K562 (cell line): Measurements from ENCODE around the gene GFM1. TPM values are rescaled to one million over a fixed set of nuclear protein-coding genes. Genes with fewer than 3 reads are reported as not detected.

Experiments used
- ATAC-seq: fragments of 200-7000 bp; cut with Tn5 transposase; 3 replicates; pipeline ENCODE4 v1.9.1; 2020; ENCODE audit warnings: moderate library complexity
- BruUV-seq: library from RNA; stranded (reverse); fragments of 400-500 nt; replicated peaks from 2 replicates; lab custom pipeline; 2021; lab: Mats Ljungman, UMichigan
- CTCF ChIA-PET: fragments of 300-600 bp; formaldehyde crosslinking; extraction: SDS; loops from one replicate; lab custom pipeline; 2021; ENCODE audit warnings: low intra/inter-chr PET ratio; lab: Yijun Ruan, JAX
- POLR2A ChIA-PET: fragments of 300-600, 350-650 bp; sonication (Branson Sonifier 250); formaldehyde crosslinking; extraction: SDS; loops from one replicate; lab custom pipeline; 2021; ENCODE audit warnings: antibody characterized with exemption, inconsistent platforms; lab: Yijun Ruan, JAX
- DNase-seq, 4 experiments: peaks; one replicate each; pipeline versions ENCODE4 v3.0.0 to v3.0.0-alpha.2; 2011 to 2018; ENCODE audit warnings: low spot score in 3 of 4, mixed read lengths in 3 of 4; ENCODE audit errors: extremely low read depth in 1 of 4
- FAIRE-seq: peaks from 2 replicates; lab custom pipeline; 2011; peaks lifted over from hg19 to GRCh38; lab: Jason Lieb, UNC
- H2AFZ ChIP-seq: 2 replicates; pipeline ENCODE4 v1.6.0; 2011; ENCODE audit warnings: low read depth, low read length, control low read depth, inconsistent platforms
- H3K27ac ChIP-seq: fragments of 200-600 bp; 3 replicates; pipeline ENCODE4 v1.8.0; 2011; ENCODE audit warnings: low read depth, mild to moderate bottlenecking, control low read depth, inconsistent platforms, low read length, moderate library complexity, mixed read lengths; ENCODE audit errors: extremely low read depth
- H3K27me3 ChIP-seq, 2 experiments: fragments of 300-600 bp in 1 of 2; 2 replicates in 1 of 2; 3 replicates in 1 of 2; pipeline versions ENCODE4 v1.6.0 to v1.8.0; 2011; ENCODE audit warnings: inconsistent platforms in 2 of 2, low read length in 2 of 2, mild to moderate bottlenecking in 1 of 2, mixed read lengths in 1 of 2, moderate library complexity in 1 of 2; ENCODE audit not compliant: control insufficient read depth in 2 of 2, insufficient read depth in 2 of 2
- H3K36me3 ChIP-seq: fragments of 300-600 bp; 3 replicates; pipeline ENCODE4 v1.8.0; 2011; ENCODE audit warnings: mild to moderate bottlenecking, low read length, inconsistent platforms; ENCODE audit not compliant: control insufficient read depth, insufficient read depth
- H3K4me1 ChIP-seq, 2 experiments: fragments of 200-600 bp in 1 of 2; replicated peaks in 1 of 2; 2 replicates in 1 of 2; 3 replicates in 1 of 2; pipeline versions ENCODE4 v1.5.1 to v1.8.0; 2011; ENCODE audit warnings: inconsistent platforms in 2 of 2, low read length in 2 of 2, mild to moderate bottlenecking in 1 of 2, mixed read lengths in 1 of 2, moderate library complexity in 1 of 2; ENCODE audit not compliant: control insufficient read depth in 2 of 2, insufficient read depth in 2 of 2
- H3K4me2 ChIP-seq: 2 replicates; pipeline ENCODE4 v1.6.1; 2011; ENCODE audit warnings: low read length, control low read depth, inconsistent platforms, mixed read lengths; ENCODE audit not compliant: insufficient read depth
- H3K4me3 ChIP-seq: fragments of 200-600 bp; sonication (generic), shearing (Covaris generic); 2 replicates; pipeline ENCODE4 v1.5.1; 2016; ENCODE audit warnings: control low read depth, inconsistent platforms
- H3K79me2 ChIP-seq: fragments of 200-600 bp; 3 replicates; pipeline ENCODE4 v1.8.0; 2011; ENCODE audit warnings: low read length, inconsistent platforms; ENCODE audit not compliant: control insufficient read depth, insufficient read depth
- H3K9ac ChIP-seq, 2 experiments: 2 replicates each; pipeline versions ENCODE4 v1.6.0 to v1.6.1; 2011; ENCODE audit warnings: low read depth in 2 of 2, low read length in 2 of 2, control low read depth in 1 of 2, inconsistent platforms in 1 of 2, mild to moderate bottlenecking in 1 of 2, mixed read lengths in 1 of 2; ENCODE audit not compliant: insufficient read depth in 1 of 2
- H3K9me1 ChIP-seq: one replicate; pipeline ENCODE4 v1.6.0; 2011; ENCODE audit warnings: inconsistent platforms, mild to moderate bottlenecking, low read length, moderate library complexity; ENCODE audit not compliant: control insufficient read depth, insufficient read depth
- H3K9me3 ChIP-seq: replicated peaks from 2 replicates; pipeline ENCODE4 v1.5.1; 2011; ENCODE audit warnings: low read depth, low read length, inconsistent platforms; ENCODE audit not compliant: control insufficient read depth, insufficient read depth
- H4K20me1 ChIP-seq: replicated peaks from 2 replicates; pipeline ENCODE4 v1.6.1; 2011; ENCODE audit warnings: low read length, inconsistent platforms, mixed read lengths; ENCODE audit not compliant: control insufficient read depth, insufficient read depth
- CEBPB ChIP-seq: fragments of 450-650 bp; IDR thresholded peaks from 2 replicates; pipeline ENCODE4 v1.6.1; 2016; ENCODE audit warnings: missing genetic modification characterization, missing compliant biosample characterization
- HLTF ChIP-seq: fragments of 450-650 bp; IDR thresholded peaks from 2 replicates; pipeline ENCODE4 v1.6.1; 2016
- in situ Hi-C: fragments of 300-500 bp; cut with MboI; formaldehyde crosslinking; loops from 4 replicates; pipeline ENCODE4 v1.15.0; 2018; ENCODE audit warnings: inconsistent platforms, mixed read lengths
- intact Hi-C: fragments of 100-400 bp; cut with micrococcal nuclease; formaldehyde crosslinking; loops from 2 replicates; pipeline ENCODE4 v1.14.2; 2022
- polyA plus RNA-seq, 8 experiments: library from polyadenylated mRNA; depleted of rRNA in 4 of 8; stranded (reverse) in 5 of 8; unstranded in 3 of 8; fragments of >200 nt; fragmentation: Nextera tagmentation in 2 of 8; fragmentation: Illumina TruSeq in 1 of 8; extraction: Ambion mirVana in 2 of 8; extraction: Trizol in 1 of 8; gene quantifications; 2 replicates each; pipeline versions ENCODE4 v1.2.1 to v1.2.3, GENCODE V29; 2011 to 2014; ENCODE audit warnings: inconsistent platforms in 1 of 8, missing spikeins in 1 of 8
- total RNA-seq, 7 experiments: library from RNA; depleted of rRNA in 6 of 7; stranded (reverse); fragments of >200 nt in 6 of 7; fragmentation: Illumina TruSeq in 2 of 7; extraction: Trizol in 2 of 7; gene quantifications; 2 replicates each; pipeline versions ENCODE4 v1.2.1 to v1.2.3, GENCODE V29; 2011 to 2021; ENCODE audit warnings: low replicate concordance in 1 of 7
- TF ChIP-seq, protein P1 (sequence below): fragments of 450-650 bp; formaldehyde crosslinking; IDR thresholded peaks from 2 replicates; pipeline ENCODE4 v1.4.0; 2020; ENCODE audit warnings: mild to moderate bottlenecking, moderate library complexity
- TF ChIP-seq, protein P2 (sequence below): fragments of 150-350 bp; IDR thresholded peaks from 2 replicates; pipeline ENCODE4 v1.6.1; 2014; ENCODE audit warnings: low read depth, mild to moderate bottlenecking, low read length, borderline replicate concordance

Gene GFM1
- total and polyA plus RNA-seq, 9 of the 15 experiments (the other 6 are each of a cell fraction or from before 2014, with no cell fraction given) = 38.9 to 86.7 (median 64.8) TPM

DNA sequence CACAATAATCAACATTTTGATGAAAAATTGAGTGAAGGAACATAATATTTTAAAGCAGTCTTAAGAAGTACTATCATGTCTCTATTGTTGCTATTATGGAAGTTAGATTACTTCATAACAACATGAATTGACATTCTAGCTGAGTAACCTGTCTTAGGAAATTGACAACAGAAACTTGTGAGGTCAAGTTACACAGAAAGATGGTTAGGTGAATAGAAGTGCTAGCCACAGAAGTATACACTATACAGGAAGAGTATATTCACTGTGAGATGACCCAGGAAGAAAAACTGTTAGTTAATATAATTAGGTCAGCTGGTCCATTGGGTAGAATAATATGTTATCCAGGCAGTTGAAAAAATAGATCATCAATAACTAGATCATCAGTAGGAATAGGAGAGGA lies 42.1 kb upstream of the GFM1 start:
- H2AFZ ChIP-seq = no peak overlapping the region
- intact Hi-C loops (no loop called here), in situ Hi-C loops (no loop called here)
- ChIA-PET POLR2A (no interaction called here), CTCF (no interaction called here)
- TF ChIP-seq, protein P1, sequence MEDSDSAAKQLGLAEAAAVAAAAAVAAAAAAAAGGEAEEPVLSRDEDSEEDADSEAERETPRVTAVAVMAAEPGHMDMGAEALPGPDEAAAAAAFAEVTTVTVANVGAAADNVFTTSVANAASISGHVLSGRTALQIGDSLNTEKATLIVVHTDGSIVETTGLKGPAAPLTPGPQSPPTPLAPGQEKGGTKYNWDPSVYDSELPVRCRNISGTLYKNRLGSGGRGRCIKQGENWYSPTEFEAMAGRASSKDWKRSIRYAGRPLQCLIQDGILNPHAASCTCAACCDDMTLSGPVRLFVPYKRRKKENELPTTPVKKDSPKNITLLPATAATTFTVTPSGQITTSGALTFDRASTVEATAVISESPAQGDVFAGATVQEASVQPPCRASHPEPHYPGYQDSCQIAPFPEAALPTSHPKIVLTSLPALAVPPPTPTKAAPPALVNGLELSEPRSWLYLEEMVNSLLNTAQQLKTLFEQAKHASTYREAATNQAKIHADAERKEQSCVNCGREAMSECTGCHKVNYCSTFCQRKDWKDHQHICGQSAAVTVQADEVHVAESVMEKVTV (CRISPR knock-in tag) = no peak
- TF ChIP-seq CEBPB (tag) (peak; percentile 61; the same call in 1 of the 2 replicates), HLTF (no peak)
- TF ChIP-seq, protein P2, sequence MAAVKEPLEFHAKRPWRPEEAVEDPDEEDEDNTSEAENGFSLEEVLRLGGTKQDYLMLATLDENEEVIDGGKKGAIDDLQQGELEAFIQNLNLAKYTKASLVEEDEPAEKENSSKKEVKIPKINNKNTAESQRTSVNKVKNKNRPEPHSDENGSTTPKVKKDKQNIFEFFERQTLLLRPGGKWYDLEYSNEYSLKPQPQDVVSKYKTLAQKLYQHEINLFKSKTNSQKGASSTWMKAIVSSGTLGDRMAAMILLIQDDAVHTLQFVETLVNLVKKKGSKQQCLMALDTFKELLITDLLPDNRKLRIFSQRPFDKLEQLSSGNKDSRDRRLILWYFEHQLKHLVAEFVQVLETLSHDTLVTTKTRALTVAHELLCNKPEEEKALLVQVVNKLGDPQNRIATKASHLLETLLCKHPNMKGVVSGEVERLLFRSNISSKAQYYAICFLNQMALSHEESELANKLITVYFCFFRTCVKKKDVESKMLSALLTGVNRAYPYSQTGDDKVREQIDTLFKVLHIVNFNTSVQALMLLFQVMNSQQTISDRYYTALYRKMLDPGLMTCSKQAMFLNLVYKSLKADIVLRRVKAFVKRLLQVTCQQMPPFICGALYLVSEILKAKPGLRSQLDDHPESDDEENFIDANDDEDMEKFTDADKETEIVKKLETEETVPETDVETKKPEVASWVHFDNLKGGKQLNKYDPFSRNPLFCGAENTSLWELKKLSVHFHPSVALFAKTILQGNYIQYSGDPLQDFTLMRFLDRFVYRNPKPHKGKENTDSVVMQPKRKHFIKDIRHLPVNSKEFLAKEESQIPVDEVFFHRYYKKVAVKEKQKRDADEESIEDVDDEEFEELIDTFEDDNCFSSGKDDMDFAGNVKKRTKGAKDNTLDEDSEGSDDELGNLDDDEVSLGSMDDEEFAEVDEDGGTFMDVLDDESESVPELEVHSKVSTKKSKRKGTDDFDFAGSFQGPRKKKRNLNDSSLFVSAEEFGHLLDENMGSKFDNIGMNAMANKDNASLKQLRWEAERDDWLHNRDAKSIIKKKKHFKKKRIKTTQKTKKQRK = no peak
- no peak overlapping the region for H3K4me3 ChIP-seq
- H3K4me1 ChIP-seq = no peaks in the 10 kb centered on the region
- no peak for DNase-seq
- H3K27me3 ChIP-seq = no peaks in the 10 kb centered on the region
- 0 out of 3 replicates have a peak, but pooled peaks cover 2% of the 10 kb centered on the region for H3K36me3 ChIP-seq
- H3K79me2 ChIP-seq = no peaks in the 10 kb centered on the region
- no peaks in the 10 kb centered on the region for H4K20me1 ChIP-seq
- ATAC-seq = no peak
- FAIRE-seq = no peak
- BruUV-seq = no TSS peak
- H3K9me1 ChIP-seq = no peaks in the 10 kb centered on the region
- no peaks in the 10 kb centered on the region for H3K9me3 ChIP-seq
- H3K9ac ChIP-seq = no peak overlapping the region
- H3K27ac ChIP-seq = no peak overlapping the region
- no peak overlapping the region for H3K4me2 ChIP-seq
